Fibroblast of skin of scalp (primary cell): ENCODE results near the gene ZNF846. TPM values are rescaled to one million over a fixed set of nuclear protein-coding genes. Genes with fewer than 3 reads are reported as not detected.
"Not testable (repeated sequence)": the region's sequence is repeated elsewhere in the genome, so short reads cannot be mapped to it uniquely, and the experiment has no call there.

Experiments
- DNase-seq: peaks from one replicate; pipeline ENCODE4 v3.0.0-alpha.2; 2013
- polyA plus RNA-seq, 2 experiments: library from polyadenylated mRNA; unstranded; fragments of 120-200 nt; gene quantifications; one replicate each; pipeline ENCODE4 v1.2.1, GENCODE V29; 2013; ENCODE audit not compliant: insufficient read length in 2 of 2

ZNF846 gene
- polyA plus RNA-seq (2013, experiment 1 of 2; ENCODE audit: insufficient read length): 10.4 TPM
- 11.7 TPM for polyA plus RNA-seq (2013, experiment 2 of 2; ENCODE audit: insufficient read length)

- DNase-seq: peak; percentile 96
These were observed at the start of gene ZNF846 for GRCh38 chr19:9768175-9769112. Gene ZNF846, minus strand, starts transcription at chr19:9768738. Its CDS starts 3,788 bp downstream, at chr19:9764950.

GRCh38 chr19:9818175-9818733, 49.7 kb upstream of the ZNF846 start:
- no peak for DNase-seq

DNA sequence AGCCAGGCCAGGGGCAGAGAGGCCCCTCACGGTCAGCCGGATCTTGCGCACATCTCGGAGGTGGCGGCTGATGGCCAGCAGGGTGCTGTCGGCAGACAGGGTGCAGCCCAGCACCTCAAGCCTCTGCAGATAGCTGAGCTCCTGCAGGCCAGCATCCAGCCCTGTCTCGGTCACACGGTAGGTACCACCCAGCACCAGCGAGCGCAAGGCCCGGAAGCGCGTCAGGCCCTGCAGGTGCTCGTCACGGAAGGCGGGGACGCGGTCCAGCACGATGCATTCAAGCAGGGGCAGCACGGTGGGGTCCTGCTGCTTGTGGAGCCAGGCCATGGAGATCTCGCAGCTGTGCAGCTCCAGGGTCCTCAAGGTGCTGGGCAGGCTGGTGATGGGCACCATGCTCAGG, 42.6 kb upstream of the ZNF846 start:
- no peak for DNase-seq

DNA sequence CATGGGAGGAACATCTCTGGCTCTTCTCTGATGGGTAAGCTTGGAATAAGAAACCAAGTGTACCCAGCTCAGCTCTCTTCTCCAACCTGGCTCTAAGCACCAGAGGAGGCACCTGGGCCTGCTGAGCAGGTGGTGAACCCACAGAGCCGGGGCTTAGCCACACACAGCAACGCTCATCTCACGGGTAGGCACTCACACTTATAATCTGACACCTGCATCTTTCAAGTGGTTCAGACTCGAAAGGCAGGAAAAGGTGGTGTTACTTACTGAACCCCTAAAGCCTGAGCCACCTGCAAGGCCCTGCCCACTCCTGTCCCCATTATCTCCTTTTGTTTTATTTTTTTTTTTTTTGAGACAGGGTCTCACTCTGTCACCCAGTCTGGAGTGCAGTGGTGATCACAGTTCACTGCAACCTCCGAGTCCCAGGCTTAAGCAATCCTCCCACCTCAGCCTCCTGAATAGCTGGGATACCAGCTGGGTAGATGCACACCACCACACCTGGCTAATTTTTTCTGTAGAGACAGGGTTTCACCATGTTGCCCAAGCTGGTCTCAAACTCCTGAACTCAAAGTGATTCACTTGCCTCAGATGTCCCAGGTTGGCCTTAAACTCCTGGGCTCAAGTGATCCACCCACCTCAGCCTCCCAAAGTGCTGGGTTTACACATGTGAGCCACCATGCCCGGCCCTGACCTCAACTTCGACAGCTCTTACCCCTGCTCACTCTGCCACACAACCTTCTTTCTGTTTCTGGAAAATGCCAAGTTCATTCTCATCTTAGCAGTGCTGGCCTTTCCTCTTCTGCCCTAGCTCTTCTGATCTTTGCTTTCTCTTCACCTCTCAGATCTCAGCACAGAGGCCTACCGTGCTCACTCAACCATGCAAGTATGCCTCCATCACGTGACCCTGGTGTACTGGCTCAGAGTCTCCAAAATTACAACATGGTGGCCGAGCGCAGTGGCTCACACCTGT, 40.6 kb upstream of the ZNF846 start:
- DNase-seq: no peak

DNA sequence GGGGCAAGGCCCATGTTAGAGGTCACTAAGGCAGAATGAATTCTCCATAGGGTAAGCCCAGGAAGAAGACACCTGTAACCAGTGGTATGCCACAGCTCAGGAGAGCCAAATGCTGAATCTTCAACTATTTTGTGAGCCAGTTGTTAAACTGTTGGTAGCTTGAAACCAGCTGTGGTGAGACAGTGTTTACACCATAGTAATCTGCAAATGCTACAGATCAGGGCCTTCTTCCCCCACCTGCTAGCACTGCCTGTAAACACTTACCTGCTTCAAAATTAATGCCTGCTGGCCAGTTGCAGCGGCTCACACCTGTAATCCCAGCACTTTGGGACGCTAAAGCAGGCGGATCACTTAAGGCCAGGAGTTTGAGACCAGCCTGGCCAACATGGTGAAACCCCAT, 38.3 kb upstream of the ZNF846 start:
- no peak for DNase-seq

DNA sequence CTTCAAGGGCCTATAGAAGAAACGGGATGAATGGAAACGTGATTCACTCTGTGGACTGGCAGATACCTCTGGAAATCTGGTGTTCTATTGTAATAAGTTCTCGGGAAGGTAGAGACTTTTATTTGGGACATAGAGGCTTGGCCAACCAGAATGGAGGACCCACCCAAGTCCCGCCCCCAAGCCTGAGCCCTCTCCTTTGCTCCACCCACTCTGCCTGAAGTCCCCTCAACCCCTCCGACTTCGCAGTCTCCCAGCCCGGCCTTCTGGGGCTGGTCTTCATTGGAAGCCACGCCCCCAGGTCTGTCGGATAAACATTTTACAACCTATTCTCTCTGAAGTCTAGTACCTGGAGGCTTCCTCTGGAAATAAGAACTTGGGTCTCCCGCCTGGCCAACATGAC, 33.4 kb upstream of the ZNF846 start:
- DNase-seq: no peak

DNA sequence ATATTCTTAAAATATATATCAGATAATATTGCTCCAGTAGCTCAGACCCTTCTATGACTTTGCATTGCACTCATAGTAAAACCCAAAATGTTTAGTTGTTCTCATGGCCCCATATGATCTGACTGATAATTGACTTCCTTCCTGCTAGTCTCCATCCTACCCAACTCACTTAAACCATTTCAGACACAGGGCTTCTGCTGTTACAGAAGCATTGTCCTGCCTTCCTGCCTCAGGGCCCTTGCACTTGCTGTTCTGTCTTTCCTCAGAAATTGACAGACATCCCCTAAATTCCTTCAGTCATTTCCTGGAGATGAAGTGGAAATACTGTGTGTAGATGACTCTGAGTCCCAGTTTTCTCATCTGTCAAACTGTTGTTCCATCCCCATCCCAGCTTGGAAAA, 30.6 kb upstream of the ZNF846 start:
- DNase-seq: no peak

DNA sequence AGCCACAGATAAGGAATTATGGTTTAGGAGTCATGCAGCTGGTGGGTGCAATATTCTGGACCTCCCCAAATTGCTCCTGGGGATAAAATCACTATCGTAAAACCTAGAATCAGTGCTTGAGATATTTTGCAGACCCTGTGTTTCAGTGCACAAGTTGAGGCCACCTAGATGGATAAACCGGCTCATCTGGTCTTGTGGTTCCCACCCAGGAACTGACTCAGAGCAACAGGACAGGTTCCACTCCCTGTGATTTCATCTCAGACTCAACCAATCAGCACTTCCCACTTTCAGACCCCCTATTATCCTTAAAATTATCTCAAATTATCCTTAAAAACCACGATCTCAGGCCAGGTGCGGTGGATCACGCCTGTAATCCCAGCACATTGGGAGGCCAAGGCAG, 29.3 kb upstream of the ZNF846 start:
- no peak for DNase-seq

- DNase-seq: peak; percentile 87
These were observed 27.7 kb upstream of the ZNF846 start for GRCh38 chr19:9796113-9796773.

DNA sequence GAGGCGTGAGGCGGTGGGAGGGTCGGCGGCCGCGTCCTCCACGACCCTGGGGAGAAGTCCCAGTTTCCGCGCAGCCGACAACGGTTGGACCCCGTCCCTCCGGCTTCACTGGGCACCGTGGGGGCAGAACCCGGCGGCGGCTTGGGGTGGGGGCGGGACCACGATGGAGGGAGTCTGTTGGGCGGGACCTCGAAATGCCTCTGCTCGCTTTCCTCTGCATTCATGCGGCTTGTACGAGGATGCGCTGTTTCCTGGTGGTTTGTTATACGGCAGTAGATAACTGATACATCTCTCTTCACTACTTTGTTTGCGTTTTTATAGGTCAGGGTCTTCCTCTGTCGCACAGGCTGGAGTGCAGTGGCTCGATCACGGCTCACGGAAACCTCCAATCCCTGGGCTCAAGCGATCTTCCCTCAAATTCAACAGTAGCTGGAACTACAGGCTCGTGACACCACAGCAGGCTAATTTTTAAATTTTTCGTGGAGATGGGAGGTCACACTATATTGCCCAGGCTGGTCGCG, 24.6 kb upstream of the ZNF846 start:
- DNase-seq: peak; percentile 51

GRCh38 chr19:9792206-9793070, 23.9 kb upstream of the ZNF846 start:
- peak; percentile 95 for DNase-seq

DNA sequence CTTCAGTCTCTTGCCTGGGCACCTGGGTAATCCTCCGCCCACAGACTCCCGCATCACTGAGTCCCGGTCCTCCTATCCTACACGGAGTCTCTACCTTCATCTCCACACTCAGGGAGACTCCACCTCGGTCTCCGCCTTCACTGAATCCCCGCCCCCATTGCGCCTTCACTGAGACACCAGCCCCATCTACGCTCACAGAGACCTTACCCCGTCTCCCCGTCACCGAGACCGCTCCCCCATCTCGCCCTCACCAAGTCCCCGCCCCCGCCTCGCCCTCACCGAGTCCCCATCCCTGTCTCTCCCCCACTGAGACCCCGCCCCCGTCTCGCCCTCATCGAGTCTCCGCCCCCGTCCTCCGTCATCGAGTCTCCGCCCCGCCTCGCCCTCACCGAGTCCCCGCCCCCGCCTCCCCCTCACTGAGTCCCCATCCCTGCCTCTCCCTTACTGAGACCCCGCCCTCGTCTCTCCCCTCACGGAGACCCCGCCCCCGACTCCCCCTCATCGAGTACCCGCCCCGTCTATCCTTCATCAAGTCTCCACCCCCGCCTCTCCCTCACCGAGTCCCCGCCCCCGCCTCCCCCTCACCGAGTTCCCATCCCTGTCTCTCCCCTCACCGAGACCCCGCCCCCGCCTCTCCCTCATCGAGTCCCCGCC, 23.1 kb upstream of the ZNF846 start:
- DNase-seq: peak; percentile 98

DNA sequence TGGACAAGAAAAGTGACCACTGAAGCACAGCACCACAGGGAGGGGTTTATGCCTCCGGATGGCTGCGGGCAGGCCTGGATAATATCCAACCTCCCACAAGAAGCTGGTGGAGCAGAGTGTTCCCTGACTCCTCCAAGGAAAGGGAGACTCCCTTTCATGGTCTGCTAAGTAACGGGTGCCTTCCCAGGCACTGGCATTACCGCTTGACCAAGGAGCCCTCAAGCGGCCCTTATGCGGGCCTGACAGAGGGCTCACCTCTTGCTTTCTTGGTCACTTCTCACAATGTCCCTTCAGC, 22.5 kb upstream of the ZNF846 start:
- not testable (repeated sequence) for DNase-seq

DNA sequence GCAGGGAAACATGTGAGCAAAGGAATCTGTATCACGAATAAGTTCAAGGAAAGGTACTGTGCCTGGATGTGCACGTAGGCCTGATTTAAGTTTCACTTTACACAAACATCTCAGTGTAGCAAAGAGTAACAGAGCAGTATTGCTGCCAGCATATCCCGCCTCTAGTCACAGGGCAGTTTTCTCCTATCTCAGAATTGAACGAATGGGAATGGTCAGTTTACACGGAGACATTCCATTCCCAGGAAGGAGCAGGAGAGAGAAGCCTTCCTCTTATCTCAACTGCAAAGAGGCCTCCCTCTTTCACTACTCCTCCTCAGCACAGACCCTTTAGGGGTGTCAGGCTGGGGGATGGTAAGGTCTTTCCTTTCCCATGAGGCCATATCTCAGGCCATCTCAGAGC, 21.0 kb upstream of the ZNF846 start:
- not testable (repeated sequence) for DNase-seq

GRCh38 chr19:9789066-9789465, 20.5 kb upstream of the ZNF846 start:
- DNase-seq: no peak

DNA sequence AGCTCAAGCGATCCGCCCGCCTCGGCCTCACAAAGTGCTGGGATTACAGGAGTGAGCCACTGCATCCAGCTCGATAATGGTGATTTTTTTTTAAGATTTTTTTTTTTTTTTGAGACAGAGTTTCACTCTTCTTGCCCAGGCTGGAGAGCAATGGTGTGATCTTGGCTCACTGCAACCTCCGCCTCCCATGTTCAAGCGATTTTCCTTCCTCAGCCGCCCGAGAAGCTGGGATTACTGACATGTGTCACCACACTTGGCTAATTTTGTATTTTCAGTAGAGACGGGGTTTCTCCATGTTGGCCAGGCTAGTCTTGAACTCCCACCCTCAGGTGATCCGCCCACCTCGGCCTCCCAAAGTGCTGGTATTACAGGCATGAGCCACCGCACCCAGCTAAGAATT, 20.1 kb upstream of the ZNF846 start:
- not testable (repeated sequence) for DNase-seq

- no peak for DNase-seq
These were observed 18.3 kb upstream of the ZNF846 start for GRCh38 chr19:9786819-9787218.

DNA sequence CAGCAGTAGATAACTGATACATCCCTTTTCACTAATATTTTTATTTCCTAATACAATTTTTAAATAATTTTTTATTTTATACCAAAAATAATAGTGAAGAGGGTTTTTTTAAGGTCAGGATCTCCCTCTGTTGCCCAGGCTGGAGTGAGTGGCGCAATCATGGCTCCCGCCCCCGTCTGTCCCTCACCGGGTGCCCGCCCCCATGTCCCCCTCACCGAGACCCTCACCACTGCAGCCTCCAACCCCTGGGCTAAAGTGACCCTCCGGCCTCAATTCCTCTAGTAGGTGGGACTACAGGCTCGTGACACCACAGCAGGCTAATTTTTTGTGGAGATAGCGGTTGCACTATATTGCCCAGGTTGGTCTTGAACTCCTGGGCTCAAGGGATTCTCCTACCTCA, 17.8 kb upstream of the ZNF846 start:
- DNase-seq: no peak

GRCh38 chr19:9785367-9786331, 17.1 kb upstream of the ZNF846 start:
- DNase-seq: peak; percentile 97
